GM23248 (cell line): ENCODE data around the gene BOLA2B. TPM values are rescaled to one million over a fixed set of nuclear protein-coding genes. Genes with fewer than 3 reads are reported as not detected.

Experiments
- DNase-seq: peaks from one replicate; pipeline ENCODE4 v3.0.0-alpha.2; 2015
- H2AFZ ChIP-seq: fragments of 200-600 bp; sonication (generic); 2 replicates; pipeline ENCODE4 v1.6.1; 2016; ENCODE audit warnings: antibody characterized with exemption
- H3F3A ChIP-seq: fragments of 200-600 bp; sonication (generic); 2 replicates; pipeline ENCODE4 v1.6.1; 2016; ENCODE audit warnings: mild to moderate bottlenecking, antibody characterized with exemption, mixed run types; ENCODE audit not compliant: insufficient read depth
- H3K27ac ChIP-seq: fragments of 200-600 bp; sonication (generic); 2 replicates; pipeline ENCODE4 v1.5.1; 2016; ENCODE audit warnings: mild to moderate bottlenecking
- H3K27me3 ChIP-seq: fragments of 200-600 bp; sonication (generic); replicated peaks from 2 replicates; pipeline ENCODE4 v1.6.1; 2016; ENCODE audit warnings: mild to moderate bottlenecking; ENCODE audit not compliant: insufficient read depth
- H3K36me3 ChIP-seq: fragments of 200-600 bp; sonication (generic); 2 replicates; pipeline ENCODE4 v1.6.1; 2016; ENCODE audit warnings: low read depth, mild to moderate bottlenecking
- H3K4me1 ChIP-seq: fragments of 200-600 bp; sonication (generic); 2 replicates; pipeline ENCODE4 v1.6.1; 2016; ENCODE audit warnings: mild to moderate bottlenecking; ENCODE audit not compliant: insufficient read depth
- H3K4me2 ChIP-seq: fragments of 200-600 bp; sonication (generic); one replicate; pipeline ENCODE4 v1.6.1; 2016; ENCODE audit warnings: mild to moderate bottlenecking; ENCODE audit not compliant: unreplicated experiment
- H3K4me3 ChIP-seq: fragments of 200-600 bp; sonication (generic); 2 replicates; pipeline ENCODE4 v1.5.1; 2016; ENCODE audit warnings: mild to moderate bottlenecking
- H3K79me2 ChIP-seq: fragments of 200-600 bp; sonication (generic); 2 replicates; pipeline ENCODE4 v1.6.1; 2016; ENCODE audit warnings: mild to moderate bottlenecking; ENCODE audit not compliant: insufficient read depth
- H3K9ac ChIP-seq: fragments of 200-600 bp; sonication (generic); 2 replicates; pipeline ENCODE4 v1.6.1; 2016; ENCODE audit warnings: mild to moderate bottlenecking
- H3K9me2 ChIP-seq: fragments of 200-600 bp; sonication (generic); 2 replicates; pipeline ENCODE4 v1.6.1; 2016; ENCODE audit warnings: mixed run types, mild to moderate bottlenecking, moderate library complexity; ENCODE audit not compliant: insufficient read depth
- H3K9me3 ChIP-seq: fragments of 200-600 bp; sonication (generic); one replicate; pipeline ENCODE4 v1.6.1; 2017; ENCODE audit warnings: low read depth
- H4K20me1 ChIP-seq: fragments of 200-600 bp; sonication (generic); 2 replicates; pipeline ENCODE4 v1.6.0; 2016; ENCODE audit not compliant: insufficient read depth
- EZH2 ChIP-seq: fragments of 200-600 bp; sonication (generic); IDR thresholded peaks from 2 replicates; pipeline ENCODE4 v1.6.1; 2018; ENCODE audit warnings: antibody characterized with exemption, mild to moderate bottlenecking; ENCODE audit not compliant: insufficient read depth, poor library complexity, severe bottlenecking
- EZH2phosphoT487 ChIP-seq: fragments of 200-600 bp; sonication (generic); IDR thresholded peaks from 2 replicates; pipeline ENCODE4 v1.6.1; 2018; ENCODE audit warnings: antibody characterized with exemption, moderate library complexity, mild to moderate bottlenecking, low read depth; ENCODE audit not compliant: insufficient read depth
- WGBS, 2 experiments: methylation state at CpG; one replicate each; pipeline ENCODE4 v1.1.6; 2015 to 2017; ENCODE audit warnings: low lambda C conversion rate in 2 of 2, low coverage in 1 of 2; ENCODE audit errors: missing lambda C conversion rate in 2 of 2; 5-methylcytosine and 5-hydroxymethylcytosine counted together
- in situ Hi-C: fragments of 300-500 bp; cut with MboI; formaldehyde crosslinking; loops from 2 replicates; pipeline ENCODE4 v1.15.0; 2020
- polyA plus RNA-seq: library from polyadenylated mRNA; unstranded; fragments of >200 nt; fragmentation: Nextera tagmentation; extraction: Ambion mirVana; gene quantifications from 2 replicates; pipeline ENCODE4 v1.2.1, GENCODE V29; 2016
- total RNA-seq: library from RNA; depleted of rRNA; stranded (reverse); fragments of >200 nt; shearing (Covaris generic); gene quantifications from 2 replicates; pipeline ENCODE4 v1.2.3, GENCODE V29; 2014

The BOLA2B gene
- total and polyA plus RNA-seq, 2 experiments from 2014 or later: 146 to 155 TPM

DNA sequence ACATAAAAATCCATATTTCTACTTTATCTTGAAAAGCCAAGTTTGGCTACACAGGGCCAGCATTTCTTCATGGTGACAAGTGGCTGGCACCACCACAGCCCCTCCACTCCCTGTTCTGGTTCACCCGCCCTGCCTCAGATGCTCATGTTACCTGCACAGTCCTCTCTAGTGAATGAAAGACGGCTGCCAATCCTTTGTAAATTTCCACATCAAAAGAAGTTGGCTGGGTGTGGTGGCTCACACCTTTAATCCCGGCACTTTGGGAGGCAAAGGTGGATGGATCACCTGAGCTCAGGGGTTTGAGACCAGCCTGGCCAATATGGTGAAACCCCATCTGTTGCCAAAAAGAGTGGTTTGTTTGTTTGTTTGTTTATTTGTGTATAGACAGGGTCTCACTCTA, 29.9 kb downstream of the BOLA2B start:
- Histone ChIP-seq H3K9ac (no peak overlapping the region), H3K4me2 (no peak overlapping the region), H3K36me3 (no peaks in the 10 kb centered on the region), H3K27me3 (no peaks in the 10 kb centered on the region), H3K79me2 (no peaks in the 10 kb centered on the region), H3K9me3 (no peaks in the 10 kb centered on the region), H3K27ac (no peak overlapping the region), H3K9me2 (no peaks in the 10 kb centered on the region), H3K4me1 (no peaks in the 10 kb centered on the region), H2AFZ (no peak overlapping the region), H4K20me1 (no peaks in the 10 kb centered on the region), H3K4me3 (no peak overlapping the region), H3F3A (no peaks in the 10 kb centered on the region)
- WGBS, 2 experiments: 55 to 57% methylated on average over 3 of the region's 3 CpGs
- DNase-seq: no peak
- no peak for TF ChIP-seq EZH2phosphoT487
- TF ChIP-seq EZH2: no peak
- in situ Hi-C loops: no loop called here

DNA sequence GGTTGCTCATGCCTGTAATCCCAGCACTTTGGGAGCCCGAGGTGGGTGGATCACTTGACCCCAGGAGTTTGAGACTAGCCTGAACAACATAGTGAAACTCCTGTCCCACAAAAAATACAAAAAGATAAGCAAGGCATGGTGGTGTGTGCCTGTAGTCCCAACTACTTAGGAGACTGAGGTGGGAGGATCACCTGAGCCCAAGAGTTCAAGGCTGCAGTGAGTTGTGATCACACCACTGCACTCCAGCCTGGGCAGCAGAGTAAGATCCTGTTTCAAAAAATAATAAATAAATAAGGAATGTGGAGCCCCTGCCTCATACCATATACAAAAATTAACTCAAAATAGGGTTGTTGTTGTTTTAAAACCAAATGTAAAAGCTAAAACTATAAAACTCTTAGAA, 36.3 kb downstream of the BOLA2B start:
- 0% methylated on average over 1 of the region's 1 CpG for WGBS, 2 experiments
- TF ChIP-seq EZH2phosphoT487 (no peak), EZH2 (no peak)
- no peak overlapping the region for H3K27ac ChIP-seq
- no peaks in the 10 kb centered on the region for H3K36me3 ChIP-seq
- H3K9ac ChIP-seq: no peak overlapping the region
- H3K4me2 ChIP-seq: no peak overlapping the region
- no peak for DNase-seq
- no peaks in the 10 kb centered on the region for H3K79me2 ChIP-seq
- H3K27me3 ChIP-seq: no peaks in the 10 kb centered on the region
- in situ Hi-C loops: no loop called here
- H2AFZ ChIP-seq: no peak overlapping the region
- H3F3A ChIP-seq: no peaks in the 10 kb centered on the region
- H3K4me3 ChIP-seq: no peak overlapping the region
- no peaks in the 10 kb centered on the region for H3K4me1 ChIP-seq
- H3K9me3 ChIP-seq: no peaks in the 10 kb centered on the region
- H3K9me2 ChIP-seq: no peaks in the 10 kb centered on the region
- H4K20me1 ChIP-seq: no peaks in the 10 kb centered on the region

DNA sequence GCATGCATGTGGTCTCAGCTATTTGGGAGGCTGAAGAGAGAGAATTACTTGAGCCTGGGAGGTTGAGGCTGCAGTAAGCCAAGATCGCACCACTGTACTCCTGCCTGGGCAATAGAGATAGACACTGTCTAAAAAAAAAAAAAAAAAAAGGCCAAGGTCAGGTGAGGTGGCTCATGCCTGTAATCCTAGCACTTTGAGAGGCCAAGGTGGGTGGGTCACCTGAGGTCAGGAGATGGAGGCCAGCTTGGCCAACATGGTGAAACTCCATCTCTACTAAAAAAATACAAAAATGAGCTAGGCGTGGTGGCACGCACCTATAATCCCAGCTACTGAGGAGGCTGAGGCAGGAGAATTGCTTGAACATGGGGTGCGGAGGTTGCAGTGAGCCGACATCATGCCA, 38.3 kb downstream of the BOLA2B start:
- in situ Hi-C loops: no loop called here
- H2AFZ ChIP-seq: no peak overlapping the region
- 81 to 86% methylated on average over 5 of the region's 5 CpGs for WGBS, 2 experiments

DNA sequence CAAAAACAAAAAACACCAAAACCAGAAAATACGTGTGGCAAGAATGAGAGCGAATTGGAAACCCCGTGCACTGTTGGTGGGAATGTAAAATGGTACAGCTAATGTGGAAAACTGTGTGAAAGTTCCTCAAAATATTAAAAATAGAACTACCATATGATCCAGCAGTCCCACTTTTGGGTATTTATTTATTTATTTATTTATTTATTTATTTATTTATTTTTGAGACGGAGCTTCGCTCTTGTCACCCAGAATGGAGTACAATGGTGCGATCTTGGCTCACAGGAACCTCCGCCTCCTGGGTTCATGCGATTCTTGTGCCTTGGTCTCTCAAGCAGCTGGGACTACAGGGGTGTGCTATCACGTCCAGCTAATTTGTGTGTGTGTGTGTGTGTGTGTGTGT, 40.9 kb downstream of the BOLA2B start:
- Histone ChIP-seq H3K4me3 (no peak overlapping the region), H3K9me2 (no peaks in the 10 kb centered on the region), H3K9ac (no peak overlapping the region), H3K79me2 (no peaks in the 10 kb centered on the region), H3K27ac (no peak overlapping the region), H3K9me3 (peaks cover 5% of the 10 kb centered on the region), H3K4me2 (no peak overlapping the region), H2AFZ (no peak overlapping the region), H3K36me3 (no peaks in the 10 kb centered on the region), H3K4me1 (no peaks in the 10 kb centered on the region), H3F3A (no peaks in the 10 kb centered on the region), H4K20me1 (no peaks in the 10 kb centered on the region), H3K27me3 (no peaks in the 10 kb centered on the region)
- no peak for DNase-seq
- TF ChIP-seq EZH2phosphoT487 (no peak), EZH2 (no peak)
- 84 to 85% methylated on average over 9 of the region's 9 CpGs for WGBS, 2 experiments
- in situ Hi-C loops: no loop called here

More for the DNA sequence above, 38.3 kb downstream of the BOLA2B start:
- no peaks in the 10 kb centered on the region for H3K9me2 ChIP-seq
- H3K4me2 ChIP-seq: no peak overlapping the region
- H3K4me3 ChIP-seq: no peak overlapping the region
- DNase-seq: no peak
- TF ChIP-seq EZH2 (no peak), EZH2phosphoT487 (no peak)
- no peaks in the 10 kb centered on the region for H3K4me1 ChIP-seq
- no peaks in the 10 kb centered on the region for H3F3A ChIP-seq
- H3K36me3 ChIP-seq: no peaks in the 10 kb centered on the region
- H4K20me1 ChIP-seq: no peaks in the 10 kb centered on the region
- H3K27me3 ChIP-seq: no peaks in the 10 kb centered on the region
- no peak overlapping the region for H3K27ac ChIP-seq
- H3K79me2 ChIP-seq: no peaks in the 10 kb centered on the region
- H3K9ac ChIP-seq: no peak overlapping the region
- no peaks in the 10 kb centered on the region for H3K9me3 ChIP-seq

DNA sequence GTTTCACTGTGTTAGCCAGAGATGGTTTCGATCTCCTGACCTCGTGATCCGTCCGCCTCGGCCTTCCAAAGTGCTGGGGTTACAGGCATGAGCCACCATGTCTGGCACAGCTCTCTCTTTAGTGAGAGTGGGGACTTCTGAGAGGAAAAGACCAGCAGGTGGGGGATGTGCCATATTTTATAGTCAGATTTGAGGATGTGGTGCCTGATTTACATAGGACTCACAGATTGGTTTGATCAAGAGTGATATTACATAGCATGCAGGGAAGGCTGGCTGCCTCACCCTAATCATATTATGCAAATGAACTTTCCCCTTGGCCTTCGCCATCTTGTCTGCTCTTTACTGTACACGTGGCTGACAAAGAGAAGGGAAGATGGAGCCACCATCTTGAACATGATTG, 42.4 kb downstream of the BOLA2B start:
- TF ChIP-seq EZH2 (no peak), EZH2phosphoT487 (no peak)
- Histone ChIP-seq H3K4me3 (no peak overlapping the region), H3K4me1 (no peaks in the 10 kb centered on the region), H3K36me3 (no peaks in the 10 kb centered on the region), H2AFZ (no peak overlapping the region), H4K20me1 (no peaks in the 10 kb centered on the region), H3K9me2 (no peaks in the 10 kb centered on the region), H3K27ac (no peak overlapping the region), H3K9me3 (peaks cover 5% of the 10 kb centered on the region), H3F3A (no peaks in the 10 kb centered on the region), H3K27me3 (no peaks in the 10 kb centered on the region), H3K9ac (no peak overlapping the region), H3K79me2 (no peaks in the 10 kb centered on the region), H3K4me2 (no peak overlapping the region)
- in situ Hi-C loops: no loop called here
- 67 to 73% methylated on average over 7 of the region's 7 CpGs for WGBS, 2 experiments
- DNase-seq: no peak
